ENCODE data around the gene TRMT112. TPM values are rescaled to one million over a fixed set of nuclear protein-coding genes. Genes with fewer than 3 reads are reported as not detected.
A peak's percentile ranks its signal among the peaks of the same experiment; 100 is the strongest.

Gene TRMT112
- total and polyA plus RNA-seq, 2 of the 4 experiments (the other 2 are of a cell fraction), result 173 to 202 TPM

- Histone ChIP-seq H2AFZ (replicated peaks; ENCODE audit: low read length, poor library complexity) (peak within 1 kb of the TSS; percentile 94), H2AK9ac (replicated peaks; ENCODE audit: low read depth, low read length, poor library complexity) (peak within 1 kb of the TSS; percentile 77), H2BK5ac (ENCODE audit: low read depth, low read length, poor library complexity, severe bottlenecking) (peak within 1 kb of the TSS; percentile 67), H3K27me3 (ENCODE audit: control insufficient read depth, insufficient read depth, low read length) (no peaks in the 10 kb centered on the region; the same call in 1 of the 2 replicates), H3K27ac (ENCODE audit: insufficient read depth, low read length) (peak within 1 kb of the TSS; percentile 90), H3K4ac (ENCODE audit: low read depth, low read length) (peak within 1 kb of the TSS; percentile 94), H4K20me1 (ENCODE audit: insufficient read depth, low read length) (no peaks in the 10 kb centered on the region), H3K36me3 (ENCODE audit: control insufficient read depth, insufficient read depth, low read length) (peaks cover 6% of the 10 kb centered on the region; the same call in 1 of the 2 replicates), H3K9me1 (ENCODE audit: insufficient read depth, low read length) (peaks cover 5% of the 10 kb centered on the region; the same call in 1 of the 2 replicates), H2BK20ac (ENCODE audit: low read depth, low read length) (no peak within 1 kb of the TSS), H2BK120ac (ENCODE audit: low read depth, low read length) (peak within 1 kb of the TSS; percentile 37; the same call in 1 of the 2 replicates), H3K9me3 (ENCODE audit: control insufficient read depth, insufficient read depth, low read length) (no peaks in the 10 kb centered on the region), H3K23ac (ENCODE audit: low read depth, low read length) (peak within 1 kb of the TSS; percentile 84; the same call in 1 of the 2 replicates), H3K56ac (ENCODE audit: extremely low read depth, insufficient read depth, low read length) (peak within 1 kb of the TSS; percentile 55), H4K8ac (ENCODE audit: low read depth in 2 of 2, low read length in 2 of 2) (peak within 1 kb of the TSS; percentile 86 to 95), H3K4me1 (ENCODE audit: control insufficient read depth, insufficient read depth, low read length) (peaks cover 8% of the 10 kb centered on the region), H3K4me2 (ENCODE audit: low read depth, low read length) (peak within 1 kb of the TSS; percentile 99), H3K18ac (ENCODE audit: low read depth, low read length) (peak within 1 kb of the TSS; percentile 62), H4K5ac (ENCODE audit: low read depth, low read length) (peak within 1 kb of the TSS; percentile 91), H3K9ac (ENCODE audit: low read depth, low read length) (peak within 1 kb of the TSS; percentile 99), H3K14ac (replicated peaks; ENCODE audit: low read depth, low read length) (peak within 1 kb of the TSS; percentile 98), H4K91ac (ENCODE audit: insufficient read depth, low read depth, low read length) (peak within 1 kb of the TSS; percentile 57), H3K4me3 (ENCODE audit: insufficient read depth, low read depth, low read length) (peak within 1 kb of the TSS; percentile 71), H2AK5ac (ENCODE audit: low read depth, low read length) (peak within 1 kb of the TSS; percentile 90), H3K79me1 (ENCODE audit: low read depth in 1 of 2, low read length in 2 of 2) (peaks cover 15 to 39% of the 10 kb centered on the region in 2 experiments), H2BK15ac (ENCODE audit: low read depth, low read length) (no peak within 1 kb of the TSS)
- BruUV-seq (replicated peaks), result TSS peak; percentile 45
- POLR2A ChIA-PET (ENCODE audit: unreplicated experiment), result no interaction called here
- dilution Hi-C loops (cut with HindIII; ENCODE audit: low sequenced_read_pairs, unreplicated experiment), result no loop called here
- in situ Hi-C loops (cut with MboI; ENCODE audit: low sequenced_read_pairs), result no loop called here
- TF ChIP-seq RCOR1 (IDR thresholded peaks at IDR 0.05; ENCODE audit: insufficient replicate concordance, low read length) (no peak), MAZ (IDR thresholded peaks at IDR 0.05; ENCODE audit: borderline replicate concordance, low read depth, low read length) (peak; percentile 45; the same call in 1 of the 2 replicates), POLR2A (IDR thresholded peaks at IDR 0.05; ENCODE audit: low read depth, low read length) (peak; percentile 59; the same call in 1 of the 2 replicates), MXI1 (IDR thresholded peaks at IDR 0.05; ENCODE audit: borderline replicate concordance, low read depth, low read length) (0 out of 2 replicates have a peak, but pooled peaks have one; percentile 20), MAFK (IDR thresholded peaks at IDR 0.05; ENCODE audit: low read depth, low read length) (no peak)
- ATAC-seq (ENCODE audit: low read depth) (peak; percentile 87), DNase-seq (peak; percentile 85)
- CTCF ChIA-PET, result interaction anchor here (1.2 to 1.6 kb wide), 2 partner anchors 17 to 21 kb away, joined by 3 to 4 read pairs; partner anchors contain the start of gene ESRRA
- WGBS, 2 experiments (ENCODE audit: extremely low coverage in 2 of 2, insufficient read length in 1 of 2), result 4% methylated on average over 22 of the region's 44 CpGs; no CpG with 5 or more reads in 1 of the 2 experiments
- intact Hi-C loops (cut with micrococcal nuclease), result no loop called here
Measured at GRCh38 chr11:64284048-64284961, 33.1 kb downstream of the TRMT112 start, which contains the start of gene BAD. TSS of gene BAD (minus strand) at chr11:64284665. CDS start at chr11:64284368, 297 bp downstream.

All from IMR-90 (cell line).